Glomerular visceral epithelial cell (primary cell): ENCODE measurements around the gene CALD1.
A peak's percentile ranks its signal among the peaks of the same experiment; 100 is the strongest.

Experiments used
- DNase-seq: peaks from one replicate; pipeline ENCODE4 v3.0.0-alpha.2; 2016; ENCODE audit errors: extremely low spot score

Gene CALD1

GRCh38 chr7:134827436-134827835, 48.0 kb downstream of the CALD1 start:
- no peak for DNase-seq

GRCh38 chr7:134827889-134828288, 48.5 kb downstream of the CALD1 start:
- DNase-seq, result peak; percentile 21

GRCh38 chr7:134828361-134828760, 48.9 kb downstream of the CALD1 start:
- DNase-seq, result no peak

- peak; percentile 28 for DNase-seq
Observed at GRCh38 chr7:134829380-134829986, 50.0 kb downstream of the CALD1 start.

- no peak for DNase-seq
Observed at GRCh38 chr7:134831862-134832261, 52.4 kb downstream of the CALD1 start.

GRCh38 chr7:134832367-134832766, 52.9 kb downstream of the CALD1 start:
- no peak for DNase-seq

GRCh38 chr7:134834689-134835462, 55.4 kb downstream of the CALD1 start:
- DNase-seq, result no peak

GRCh38 chr7:134835463-134835823, 56.0 kb downstream of the CALD1 start:
- DNase-seq, result no peak

- no peak for DNase-seq
Observed at GRCh38 chr7:134836447-134836846, 57.0 kb downstream of the CALD1 start.

GRCh38 chr7:134839298-134839697, 59.9 kb downstream of the CALD1 start:
- DNase-seq, result no peak

GRCh38 chr7:134842062-134842461, 62.6 kb downstream of the CALD1 start:
- no peak for DNase-seq

GRCh38 chr7:134842886-134843430, 63.5 kb downstream of the CALD1 start:
- no peak for DNase-seq

- DNase-seq, result no peak
Observed at GRCh38 chr7:134844200-134844599, 64.8 kb downstream of the CALD1 start.

- DNase-seq, result peak; percentile 27
Observed at GRCh38 chr7:134845461-134845860, 66.0 kb downstream of the CALD1 start.

- no peak for DNase-seq
Observed at GRCh38 chr7:134847851-134848588, 68.6 kb downstream of the CALD1 start.

- no peak for DNase-seq
Observed at GRCh38 chr7:134850066-134850465, 70.6 kb downstream of the CALD1 start.

- DNase-seq, result no peak
Observed at GRCh38 chr7:134851141-134851540, 71.7 kb downstream of the CALD1 start.

GRCh38 chr7:134852625-134853024, 73.2 kb downstream of the CALD1 start:
- no peak for DNase-seq

- no peak for DNase-seq
Observed at GRCh38 chr7:134854816-134855215, 75.4 kb downstream of the CALD1 start.

- no peak for DNase-seq
Observed at GRCh38 chr7:134855442-134855841, 76.0 kb downstream of the CALD1 start.

GRCh38 chr7:134856091-134856490, 76.7 kb downstream of the CALD1 start:
- DNase-seq, result no peak

GRCh38 chr7:134856691-134857090, 77.3 kb downstream of the CALD1 start:
- DNase-seq, result no peak

GRCh38 chr7:134857958-134858357, 78.5 kb downstream of the CALD1 start:
- DNase-seq, result no peak
